GM12878 (cell line): ENCODE results near the gene COA4. TPM values are rescaled to one million over a fixed set of nuclear protein-coding genes. Genes with fewer than 3 reads are reported as not detected.

Source experiments
- ATAC-seq: fragments of 200-7000 bp; cut with Tn5 transposase; 3 replicates; pipeline ENCODE4 v1.9.1; 2020; ENCODE audit warnings: mild to moderate bottlenecking, moderate library complexity
- BruUV-seq: library from RNA; stranded (reverse); fragments of 400-500 nt; replicated peaks from 2 replicates; lab custom pipeline; 2021; lab: Mats Ljungman, UMichigan
- CTCF ChIA-PET: fragments of 300-600 bp; sonication (Branson Sonifier 250); formaldehyde crosslinking; extraction: SDS; loops from one replicate; lab custom pipeline; 2021; ENCODE audit warnings: inconsistent platforms; lab: Yijun Ruan, JAX
- POLR2A ChIA-PET: fragments of 350-600 bp; formaldehyde crosslinking; extraction: SDS; loops from one replicate; lab custom pipeline; 2021; ENCODE audit warnings: inconsistent platforms; lab: Charles Lee
- RAD21 ChIA-PET: fragments of 300-600 bp; sonication (Branson Sonifier 250); formaldehyde crosslinking; loops from one replicate; lab custom pipeline; 2023; ENCODE audit warnings: antibody characterized with exemption; ENCODE audit not compliant: unreplicated experiment; lab: Charles Lee
- SMC1A ChIA-PET: fragments of 300-600 bp; sonication (Branson Sonifier 250); formaldehyde crosslinking; loops from one replicate; lab custom pipeline; 2023; ENCODE audit not compliant: unreplicated experiment, uncharacterized antibody; lab: Charles Lee
- DNase-seq: peaks from one replicate; pipeline ENCODE4 v3.0.0-alpha.2; 2011; ENCODE audit warnings: low read depth, low spot score
- FAIRE-seq: peaks from 3 replicates; lab custom pipeline; 2011; peaks lifted over from hg19 to GRCh38; lab: Jason Lieb, UNC
- H2AFZ ChIP-seq: 2 replicates; pipeline ENCODE4 v1.6.0; 2011; ENCODE audit warnings: low read depth, low read length, control low read depth; ENCODE audit not compliant: control insufficient read depth
- H3K27ac ChIP-seq: 2 replicates; pipeline ENCODE4 v1.5.1; 2011; ENCODE audit warnings: control low read depth; ENCODE audit not compliant: control insufficient read depth, insufficient read depth
- H3K27me3 ChIP-seq, 2 experiments: replicated peaks in 1 of 2; 2 replicates each; pipeline versions ENCODE4 v1.6.0 to v1.6.1; 2011; ENCODE audit warnings: low read length in 1 of 2; ENCODE audit not compliant: control insufficient read depth in 2 of 2, insufficient read depth in 2 of 2
- H3K36me3 ChIP-seq, 2 experiments: 2 replicates each; pipeline ENCODE4 v1.5.1; 2011; ENCODE audit warnings: low read length in 1 of 2; ENCODE audit not compliant: control insufficient read depth in 2 of 2, insufficient read depth in 2 of 2
- H3K4me1 ChIP-seq: 2 replicates; pipeline ENCODE4 v1.6.1; 2011; ENCODE audit warnings: mild to moderate bottlenecking, low read length, moderate library complexity, mixed read lengths; ENCODE audit not compliant: control insufficient read depth, insufficient read depth
- H3K4me2 ChIP-seq: 2 replicates; pipeline ENCODE4 v1.6.0; 2011; ENCODE audit warnings: control low read depth; ENCODE audit not compliant: control insufficient read depth, insufficient read depth
- H3K4me3 ChIP-seq: fragments of 200-600 bp; sonication (generic); 2 replicates; pipeline ENCODE4 v1.5.1; 2016
- H3K79me2 ChIP-seq: 2 replicates; pipeline ENCODE4 v1.6.0; 2011; ENCODE audit warnings: low read length; ENCODE audit not compliant: control insufficient read depth, insufficient read depth
- H3K9ac ChIP-seq: 2 replicates; pipeline ENCODE4 v1.8.0; 2011; ENCODE audit warnings: low read length, control low read depth, mixed read lengths; ENCODE audit not compliant: control insufficient read depth, insufficient read depth
- H3K9me3 ChIP-seq: replicated peaks from 3 replicates; pipeline ENCODE4 v1.5.1; 2011; ENCODE audit warnings: mild to moderate bottlenecking, low read length; ENCODE audit not compliant: control insufficient read depth, insufficient read depth
- H4K20me1 ChIP-seq: 2 replicates; pipeline ENCODE4 v1.6.0; 2011; ENCODE audit not compliant: control insufficient read depth, insufficient read depth
- BCL11A ChIP-seq: IDR thresholded peaks from 2 replicates; pipeline ENCODE4 v1.6.1; 2011; ENCODE audit warnings: low read depth, low read length
- CEBPB ChIP-seq, 2 experiments: fragments of 150-350 bp in 1 of 2; IDR thresholded peaks; 2 replicates each; pipeline ENCODE4 v1.6.1; 2012 to 2014; ENCODE audit warnings: low read depth in 2 of 2, low read length in 2 of 2, borderline replicate concordance in 1 of 2, inconsistent platforms in 1 of 2
- E2F4 ChIP-seq: IDR thresholded peaks from 2 replicates; pipeline ENCODE4 v1.6.1; 2012; ENCODE audit warnings: low read depth, low read length, improper control_type of control experiment
- E2F8 ChIP-seq: fragments of 450-650 bp; IDR thresholded peaks from 2 replicates; pipeline ENCODE4 v1.6.1; 2018; ENCODE audit warnings: mild to moderate bottlenecking, low read depth, moderate library complexity; ENCODE audit not compliant: partially characterized antibody
- IKZF1 ChIP-seq: fragments of 450-650 bp; conservative IDR thresholded peaks from 2 replicates; pipeline ENCODE4 v1.6.1; 2017; ENCODE audit warnings: antibody characterized with exemption, mild to moderate bottlenecking
- IRF4 ChIP-seq: IDR thresholded peaks from 2 replicates; pipeline ENCODE4 v1.6.1; 2011; ENCODE audit warnings: low read depth, low read length
- NFIC ChIP-seq: IDR thresholded peaks from 2 replicates; pipeline ENCODE4 v1.6.1; 2012; ENCODE audit warnings: low read depth, mild to moderate bottlenecking, inconsistent platforms, low read length, moderate library complexity
- NKRF ChIP-seq: fragments of 450-650 bp; conservative IDR thresholded peaks from 2 replicates; pipeline ENCODE4 v1.6.1; 2017; ENCODE audit warnings: mild to moderate bottlenecking, moderate library complexity
- NR2C2 ChIP-seq: IDR thresholded peaks from 2 replicates; pipeline ENCODE4 v1.6.1; 2011; ENCODE audit warnings: borderline replicate concordance, low read depth; ENCODE audit not compliant: control insufficient read depth, insufficient read length
- RAD51 ChIP-seq: fragments of 450-650 bp; IDR thresholded peaks from 2 replicates; pipeline ENCODE4 v1.6.1; 2016; ENCODE audit warnings: moderate library complexity, mild to moderate bottlenecking, inconsistent platforms
- RB1 ChIP-seq: fragments of 450-650 bp; formaldehyde crosslinking; IDR thresholded peaks from 2 replicates; pipeline ENCODE4 v1.6.1; 2017; ENCODE audit warnings: mild to moderate bottlenecking, borderline replicate concordance
- STAT1 ChIP-seq: fragments of 450-650 bp; conservative IDR thresholded peaks from 2 replicates; pipeline ENCODE4 v1.6.1; 2014; ENCODE audit warnings: antibody characterized with exemption, mild to moderate bottlenecking
- USF1 ChIP-seq: IDR thresholded peaks from 2 replicates; pipeline ENCODE4 v1.6.1; 2011; ENCODE audit warnings: borderline replicate concordance, low read depth, mild to moderate bottlenecking, moderate library complexity, mixed read lengths, low read length; ENCODE audit not compliant: insufficient read depth; ENCODE audit errors: extremely low read length
- USF2 ChIP-seq: IDR thresholded peaks from 2 replicates; pipeline ENCODE4 v1.6.1; 2011; ENCODE audit warnings: low read depth, low read length, improper control_type of control experiment, borderline replicate concordance
- WGBS: methylation state at CpG from one replicate; pipeline ENCODE4 v1.1.6; 2016; ENCODE audit warnings: low lambda C conversion rate; ENCODE audit not compliant: insufficient replicate concordance, insufficient coverage; ENCODE audit errors: missing lambda C conversion rate; 5-methylcytosine and 5-hydroxymethylcytosine counted together
- in situ Hi-C: fragments of 300-500 bp; cut with MboI; formaldehyde crosslinking; loops from 9 replicates; pipeline ENCODE4 v1.14.3; 2018; ENCODE audit warnings: mixed read lengths
- intact Hi-C: fragments of 100-400 bp; cut with micrococcal nuclease; formaldehyde crosslinking; loops from one replicate; pipeline ENCODE4 v1.14.2; 2022; ENCODE audit not compliant: unreplicated experiment
- polyA plus RNA-seq, 11 experiments: library from polyadenylated mRNA; depleted of rRNA in 4 of 11; unstranded in 6 of 11; stranded (reverse) in 5 of 11; fragments of >200 nt; fragmentation: Nextera tagmentation in 4 of 11; fragmentation: Illumina TruSeq in 1 of 11; extraction: Ambion mirVana in 4 of 11; extraction: Trizol in 1 of 11; gene quantifications; 1 replicate in 1 of 11; 2 replicates in 10 of 11; pipeline versions ENCODE4 v1.2.1 to v1.2.3, GENCODE V29; 2011 to 2016; ENCODE audit warnings: inconsistent platforms in 2 of 11, missing spikeins in 2 of 11, low read depth in 1 of 11
- total RNA-seq, 4 experiments: library from RNA; depleted of rRNA in 3 of 4; stranded (reverse); fragments of >200 nt in 3 of 4; fragmentation: Illumina TruSeq in 1 of 4; extraction: Trizol in 1 of 4; gene quantifications; 2 replicates each; pipeline versions ENCODE4 v1.2.1 to v1.2.3, GENCODE V29; 2013 to 2021

COA4 gene
- total and polyA plus RNA-seq, 10 of the 15 experiments (the other 5 are each of a cell fraction or from before 2014, with no cell fraction given) = 84.8 to 180 (median 104) TPM

GRCh38 chr11:73852049-73852448 is 24.6 kb downstream of the COA4 start (continued):
- no peak for TF ChIP-seq NKRF
- no peak for TF ChIP-seq USF2
- no peak for TF ChIP-seq IRF4
- TF ChIP-seq, all 136 proteins: peak for 0

GRCh38 chr11:73851046-73851764 is 25.4 kb downstream of the COA4 start:
- DNase-seq = no peak
- Histone ChIP-seq H4K20me1 (no peaks in the 10 kb centered on the region), H3K79me2 (no peaks in the 10 kb centered on the region), H2AFZ (no peak overlapping the region), H3K4me3 (no peak overlapping the region), H3K27ac (no peak overlapping the region), H3K27me3 (no peaks in the 10 kb centered on the region), H3K9me3 (no peaks in the 10 kb centered on the region), H3K4me1 (no peaks in the 10 kb centered on the region), H3K9ac (no peak overlapping the region), H3K36me3 (no peaks in the 10 kb centered on the region), H3K4me2 (no peak overlapping the region)
- no TSS peak for BruUV-seq
- SMC1A ChIA-PET = no interaction called here
- POLR2A ChIA-PET = no interaction called here
- ATAC-seq = no peak
- CTCF ChIA-PET = no interaction called here
- FAIRE-seq = no peak
- RAD21 ChIA-PET = no interaction called here
- intact Hi-C loops = no loop called here
- in situ Hi-C loops = no loop called here
- 67% methylated on average over 3 of the region's 3 CpGs for WGBS
- TF ChIP-seq STAT1 = no peak
- no peak for TF ChIP-seq USF1
- TF ChIP-seq RB1 = no peak
- TF ChIP-seq RAD51 = no peak
- no peak for TF ChIP-seq E2F8
- TF ChIP-seq CEBPB (IDR thresholded peaks at IDR 0.05; ENCODE audit: borderline replicate concordance in 1 of 2, low read depth in 2 of 2, low read length in 2 of 2) = no peak
- no peak for TF ChIP-seq IKZF1
- TF ChIP-seq NR2C2 = no peak
- no peak for TF ChIP-seq BCL11A
- TF ChIP-seq NFIC = no peak
- TF ChIP-seq E2F4 = no peak
